Measurements from ENCODE around the gene RPH3AL.

DNA sequence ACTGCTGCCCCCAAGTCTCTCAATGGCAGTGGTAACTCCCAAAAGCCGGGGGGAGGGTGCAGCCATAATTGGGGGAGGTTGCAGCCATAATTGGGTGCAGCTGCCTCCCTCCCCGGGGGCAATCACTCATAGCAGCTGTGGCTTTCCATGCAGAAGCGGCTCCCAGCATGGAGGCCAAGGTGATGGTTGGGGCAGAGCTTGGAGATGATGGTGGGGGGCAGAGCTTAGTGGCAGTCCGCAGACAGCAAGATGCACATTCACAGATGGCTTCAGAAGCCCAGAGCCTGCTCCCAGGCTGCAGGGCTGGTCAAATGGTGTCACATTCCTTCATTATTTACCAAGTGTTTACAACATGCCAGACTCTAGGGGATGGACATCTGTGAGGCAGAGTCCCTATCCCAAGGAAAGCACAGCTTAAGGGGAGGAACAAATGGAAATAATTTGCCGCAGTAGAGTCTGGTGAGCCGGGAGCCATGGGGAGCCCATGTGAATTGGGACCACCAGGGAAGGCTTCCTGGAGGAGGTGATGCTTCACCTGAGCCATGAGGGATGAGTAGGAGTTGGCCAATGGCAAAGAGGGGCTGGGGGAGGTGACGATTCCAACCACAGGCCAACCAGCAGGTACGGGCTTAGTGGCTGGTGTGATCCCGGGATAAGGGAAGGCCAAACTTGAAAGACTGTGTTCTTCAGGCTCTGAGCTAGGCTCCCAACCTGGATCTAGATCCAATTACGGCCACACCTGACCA, 179.3 kb downstream of the RPH3AL start:
- TF ChIP-seq, protein P1, sequence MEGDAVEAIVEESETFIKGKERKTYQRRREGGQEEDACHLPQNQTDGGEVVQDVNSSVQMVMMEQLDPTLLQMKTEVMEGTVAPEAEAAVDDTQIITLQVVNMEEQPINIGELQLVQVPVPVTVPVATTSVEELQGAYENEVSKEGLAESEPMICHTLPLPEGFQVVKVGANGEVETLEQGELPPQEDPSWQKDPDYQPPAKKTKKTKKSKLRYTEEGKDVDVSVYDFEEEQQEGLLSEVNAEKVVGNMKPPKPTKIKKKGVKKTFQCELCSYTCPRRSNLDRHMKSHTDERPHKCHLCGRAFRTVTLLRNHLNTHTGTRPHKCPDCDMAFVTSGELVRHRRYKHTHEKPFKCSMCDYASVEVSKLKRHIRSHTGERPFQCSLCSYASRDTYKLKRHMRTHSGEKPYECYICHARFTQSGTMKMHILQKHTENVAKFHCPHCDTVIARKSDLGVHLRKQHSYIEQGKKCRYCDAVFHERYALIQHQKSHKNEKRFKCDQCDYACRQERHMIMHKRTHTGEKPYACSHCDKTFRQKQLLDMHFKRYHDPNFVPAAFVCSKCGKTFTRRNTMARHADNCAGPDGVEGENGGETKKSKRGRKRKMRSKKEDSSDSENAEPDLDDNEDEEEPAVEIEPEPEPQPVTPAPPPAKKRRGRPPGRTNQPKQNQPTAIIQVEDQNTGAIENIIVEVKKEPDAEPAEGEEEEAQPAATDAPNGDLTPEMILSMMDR (IDR thresholded peaks at IDR 0.05) = no peak
- TF ChIP-seq POLR2AphosphoS5 (IDR thresholded peaks at IDR 0.05) = no peak

Measured in transverse colon (tissue), 4 donors.